ENCODE results near the gene ZNF451.

- TF ChIP-seq NFRKB (IDR thresholded peaks at IDR 0.05) (no peak), SP1 (IDR thresholded peaks at IDR 0.05) (no peak), FOXM1 (IDR thresholded peaks at IDR 0.05; ENCODE audit: borderline replicate concordance) (no peak), HDGF (IDR thresholded peaks at IDR 0.05; ENCODE audit: borderline replicate concordance) (no peak), FOXK2 (IDR thresholded peaks at IDR 0.05) (no peak), PKNOX1 (IDR thresholded peaks at IDR 0.05) (peak; percentile 72), LEF1 (IDR thresholded peaks at IDR 0.05; ENCODE audit: borderline replicate concordance) (no peak), FOXA1 (IDR thresholded peaks at IDR 0.05) (no peak), TARDBP (IDR thresholded peaks at IDR 0.05) (no peak), SUZ12 (IDR thresholded peaks at IDR 0.05) (no peak), ARNT (IDR thresholded peaks at IDR 0.05) (no peak)
These were observed 41.4 kb upstream of the ZNF451 start for GRCh38 chr6:57048577-57048976.
